ENCODE results near the gene PLAAT4. TPM values are rescaled to one million over a fixed set of nuclear protein-coding genes. Genes with fewer than 3 reads are reported as not detected.
"Not testable (repeated sequence)": the region's sequence is repeated elsewhere in the genome, so short reads cannot be mapped to it uniquely, and the experiment has no call there.

PLAAT4 gene
- total RNA-seq, 6 experiments from 2014 or later, result 0.43 to 1.9 (median 0.82) TPM; not detected in 1

DNA sequence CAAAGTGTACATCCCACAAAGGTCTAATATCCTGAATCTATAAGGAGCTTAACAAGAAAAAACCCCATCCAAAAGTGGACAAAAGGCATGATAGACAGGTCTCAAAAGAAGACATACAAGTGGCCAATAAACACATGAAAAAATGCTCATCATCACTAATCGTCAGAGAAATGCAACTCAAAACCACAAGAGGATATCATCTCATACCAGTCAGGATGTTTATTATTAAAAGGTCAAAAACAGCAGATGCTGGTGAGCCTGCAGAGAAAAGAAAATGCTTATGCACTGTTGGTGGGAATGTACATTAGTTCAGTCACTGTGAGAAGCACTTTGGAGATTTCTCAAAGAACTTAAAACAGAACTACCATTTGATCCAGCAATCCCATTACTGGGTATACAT, 18.1 kb upstream of the PLAAT4 start:
- Mint-ChIP-seq H3K36me3 (ENCODE audit: low read depth) (no peaks in the 10 kb centered on the region), H3K9me3 (peaks cover 4% of the 10 kb centered on the region), H3K27me3 (ENCODE audit: insufficient read depth) (peaks cover 7% of the 10 kb centered on the region), H3K4me3 (no peak overlapping the region), H3K27ac (no peak overlapping the region), H3K4me1 (ENCODE audit: low read depth) (peaks cover 17% of the 10 kb centered on the region)
- peak; percentile 34 for DNase-seq
- TF ChIP-seq, protein P1, sequence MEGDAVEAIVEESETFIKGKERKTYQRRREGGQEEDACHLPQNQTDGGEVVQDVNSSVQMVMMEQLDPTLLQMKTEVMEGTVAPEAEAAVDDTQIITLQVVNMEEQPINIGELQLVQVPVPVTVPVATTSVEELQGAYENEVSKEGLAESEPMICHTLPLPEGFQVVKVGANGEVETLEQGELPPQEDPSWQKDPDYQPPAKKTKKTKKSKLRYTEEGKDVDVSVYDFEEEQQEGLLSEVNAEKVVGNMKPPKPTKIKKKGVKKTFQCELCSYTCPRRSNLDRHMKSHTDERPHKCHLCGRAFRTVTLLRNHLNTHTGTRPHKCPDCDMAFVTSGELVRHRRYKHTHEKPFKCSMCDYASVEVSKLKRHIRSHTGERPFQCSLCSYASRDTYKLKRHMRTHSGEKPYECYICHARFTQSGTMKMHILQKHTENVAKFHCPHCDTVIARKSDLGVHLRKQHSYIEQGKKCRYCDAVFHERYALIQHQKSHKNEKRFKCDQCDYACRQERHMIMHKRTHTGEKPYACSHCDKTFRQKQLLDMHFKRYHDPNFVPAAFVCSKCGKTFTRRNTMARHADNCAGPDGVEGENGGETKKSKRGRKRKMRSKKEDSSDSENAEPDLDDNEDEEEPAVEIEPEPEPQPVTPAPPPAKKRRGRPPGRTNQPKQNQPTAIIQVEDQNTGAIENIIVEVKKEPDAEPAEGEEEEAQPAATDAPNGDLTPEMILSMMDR (IDR thresholded peaks at IDR 0.05), result no peak

DNA sequence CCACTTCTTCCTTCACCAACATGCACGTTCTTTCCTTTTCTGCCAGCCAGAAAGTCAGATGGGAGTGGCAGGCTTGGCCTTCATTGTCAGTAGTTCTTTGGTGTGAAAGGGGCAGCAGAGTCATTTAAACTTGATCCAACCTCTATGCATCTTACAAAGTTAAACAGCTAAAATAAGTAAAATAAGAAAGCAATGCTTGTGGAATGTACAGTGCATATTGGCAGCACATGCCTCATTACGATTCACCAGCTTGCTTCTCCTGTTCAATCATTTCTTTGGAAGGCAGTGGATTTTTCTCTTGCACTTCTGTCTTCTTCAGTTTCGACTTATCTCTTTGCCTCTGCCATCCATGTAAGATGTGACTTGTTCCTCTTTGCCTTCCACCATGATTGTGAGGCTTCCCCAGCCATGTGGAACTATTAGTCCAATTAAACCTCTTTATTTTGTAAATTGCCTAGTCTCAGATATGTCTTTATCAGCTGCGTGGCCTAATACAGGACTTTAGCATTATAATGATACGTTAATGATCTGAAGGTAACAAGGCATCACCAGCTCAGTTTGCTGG, 15.9 kb upstream of the PLAAT4 start:
- Mint-ChIP-seq H3K27me3 (ENCODE audit: insufficient read depth) (peaks cover 4% of the 10 kb centered on the region), H3K4me3 (no peak overlapping the region), H3K9me3 (peaks cover 7% of the 10 kb centered on the region), H3K36me3 (ENCODE audit: low read depth) (no peaks in the 10 kb centered on the region), H3K4me1 (ENCODE audit: low read depth) (peaks cover 17% of the 10 kb centered on the region), H3K27ac (no peak overlapping the region)
- DNase-seq, result no peak
- TF ChIP-seq, protein P1 (IDR thresholded peaks at IDR 0.05), result no peak

DNA sequence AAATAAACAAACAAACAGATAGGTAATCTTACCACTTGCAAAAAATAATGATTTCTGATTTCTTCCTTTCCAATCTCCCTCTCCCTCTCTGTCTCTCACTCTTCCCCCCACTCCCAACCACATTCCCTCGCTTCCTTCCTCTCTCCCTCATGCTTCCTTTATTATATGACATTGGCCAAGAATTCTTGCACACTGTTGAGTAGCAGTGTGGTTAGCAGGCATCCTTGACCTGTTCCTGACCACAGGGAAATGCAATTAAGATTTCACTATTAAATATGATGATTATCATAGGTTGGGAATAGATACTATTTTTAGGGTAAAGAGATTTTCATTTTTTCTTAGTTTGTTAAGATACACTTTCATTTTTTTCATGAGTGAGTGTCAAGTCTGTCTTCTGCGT, 14.7 kb upstream of the PLAAT4 start:
- Mint-ChIP-seq H3K4me3 (no peak overlapping the region), H3K9me3 (peaks cover 7% of the 10 kb centered on the region), H3K27ac (no peak overlapping the region), H3K4me1 (ENCODE audit: low read depth) (peaks cover 17% of the 10 kb centered on the region), H3K36me3 (ENCODE audit: low read depth) (no peaks in the 10 kb centered on the region), H3K27me3 (ENCODE audit: insufficient read depth) (peaks cover 4% of the 10 kb centered on the region)
- DNase-seq, result no peak
- TF ChIP-seq, protein P1 (IDR thresholded peaks at IDR 0.05), result no peak

- peaks cover 14% of the 10 kb centered on the region for H3K4me1 Mint-ChIP-seq (ENCODE audit: low read depth)
- peaks cover 7% of the 10 kb centered on the region for H3K9me3 Mint-ChIP-seq
- no peak for DNase-seq
- peaks cover 7% of the 10 kb centered on the region for H3K27me3 Mint-ChIP-seq (ENCODE audit: insufficient read depth)
- TF ChIP-seq, protein P1 (IDR thresholded peaks at IDR 0.05), result no peak
- no peak overlapping the region for H3K4me3 Mint-ChIP-seq
- H3K27ac Mint-ChIP-seq, result no peak overlapping the region
- no peaks in the 10 kb centered on the region for H3K36me3 Mint-ChIP-seq (ENCODE audit: low read depth)
Observed at GRCh38 chr11:63523151-63523550, 13.5 kb upstream of the PLAAT4 start.

DNA sequence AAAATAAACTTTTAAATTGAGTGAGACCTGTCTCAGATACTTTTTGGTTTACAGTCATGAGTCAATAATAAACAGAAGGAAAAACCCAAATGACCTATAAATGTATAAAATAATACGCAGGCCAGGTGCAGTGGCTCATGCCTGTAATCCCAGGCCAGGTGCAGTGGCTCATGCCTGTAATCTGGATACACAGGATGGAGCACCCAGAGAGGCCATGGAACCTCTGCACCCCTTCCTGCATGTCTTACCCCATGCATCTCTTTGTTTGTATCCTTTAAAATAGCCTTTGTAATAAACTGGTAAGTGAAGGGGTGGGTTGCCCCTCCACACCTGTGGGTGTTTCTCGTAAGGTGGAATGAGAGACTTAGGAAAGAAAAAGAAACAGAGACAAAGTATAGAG, 8.9 kb upstream of the PLAAT4 start:
- H3K9me3 Mint-ChIP-seq, result peaks cover 7% of the 10 kb centered on the region
- H3K27ac Mint-ChIP-seq, result no peak overlapping the region
- TF ChIP-seq, protein P1 (IDR thresholded peaks at IDR 0.05), result no peak
- DNase-seq, result no peak
- no peaks in the 10 kb centered on the region for H3K36me3 Mint-ChIP-seq (ENCODE audit: low read depth)
- no peak overlapping the region for H3K4me3 Mint-ChIP-seq
- peaks cover 10% of the 10 kb centered on the region for H3K27me3 Mint-ChIP-seq (ENCODE audit: insufficient read depth)
- peaks cover 15% of the 10 kb centered on the region for H3K4me1 Mint-ChIP-seq (ENCODE audit: low read depth)

DNA sequence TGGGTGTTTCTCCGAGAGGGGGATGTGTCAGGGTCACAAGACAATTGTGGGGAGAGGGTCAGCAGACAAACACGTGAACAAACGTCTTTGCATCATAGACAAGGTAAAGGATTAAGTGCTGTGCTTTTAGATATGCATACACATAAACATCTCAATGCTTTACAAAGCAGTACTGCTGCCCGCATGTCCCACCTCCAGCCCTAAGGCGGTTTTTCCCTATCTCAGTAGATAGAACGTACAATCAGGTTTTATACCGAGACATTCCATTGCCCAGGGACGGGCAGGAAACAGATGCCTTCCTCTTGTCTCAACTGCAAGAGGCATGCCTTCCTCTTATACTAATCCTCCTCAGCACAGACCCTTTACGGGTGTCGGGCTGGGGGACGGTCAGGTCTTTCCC, 8.5 kb upstream of the PLAAT4 start:
- H3K9me3 Mint-ChIP-seq; H3K27ac Mint-ChIP-seq; DNase-seq; H3K4me3 Mint-ChIP-seq; H3K36me3 Mint-ChIP-seq (ENCODE audit: low read depth): not testable (repeated sequence)
- Mint-ChIP-seq H3K27me3 (ENCODE audit: insufficient read depth) (peaks cover 10% of the 10 kb centered on the region), H3K4me1 (ENCODE audit: low read depth) (peaks cover 15% of the 10 kb centered on the region)

- not testable (repeated sequence) for H3K9me3 Mint-ChIP-seq; H3K4me3 Mint-ChIP-seq; H3K27ac Mint-ChIP-seq; H3K36me3 Mint-ChIP-seq (ENCODE audit: low read depth); DNase-seq
- H3K4me1 Mint-ChIP-seq (ENCODE audit: low read depth), result peaks cover 15% of the 10 kb centered on the region
- H3K27me3 Mint-ChIP-seq (ENCODE audit: insufficient read depth), result peaks cover 17% of the 10 kb centered on the region
Observed at GRCh38 chr11:63528729-63529278, 7.8 kb upstream of the PLAAT4 start.

GRCh38 chr11:63529373-63529772, 7.2 kb upstream of the PLAAT4 start:
- H3K27ac Mint-ChIP-seq; H3K4me3 Mint-ChIP-seq; DNase-seq; H3K36me3 Mint-ChIP-seq (ENCODE audit: low read depth); H3K9me3 Mint-ChIP-seq: not testable (repeated sequence)
- peaks cover 15% of the 10 kb centered on the region for H3K4me1 Mint-ChIP-seq (ENCODE audit: low read depth)
- H3K27me3 Mint-ChIP-seq (ENCODE audit: insufficient read depth), result peaks cover 21% of the 10 kb centered on the region

Measured in HFFc6 (cell line).